ENCODE data around the gene RBM25. TPM values are rescaled to one million over a fixed set of nuclear protein-coding genes. Genes with fewer than 3 reads are reported as not detected.

The RBM25 gene
- total and polyA plus RNA-seq, 10 of the 15 experiments (the other 5 are each of a cell fraction or from before 2014, with no cell fraction given), result 43.4 to 125 (median 74.1) TPM

- intact Hi-C loops (cut with micrococcal nuclease; ENCODE audit: unreplicated experiment) (no loop called here), in situ Hi-C loops (cut with MboI) (no loop called here)
- Histone ChIP-seq H3K4me2 (ENCODE audit: control insufficient read depth, insufficient read depth) (no peak overlapping the region), H4K20me1 (ENCODE audit: control insufficient read depth, insufficient read depth) (no peaks in the 10 kb centered on the region), H3K27ac (ENCODE audit: control insufficient read depth, insufficient read depth) (no peak overlapping the region), H3K79me2 (ENCODE audit: control insufficient read depth, insufficient read depth, low read length) (no peaks in the 10 kb centered on the region), H2AFZ (ENCODE audit: control insufficient read depth, low read depth, low read length) (no peak overlapping the region), H3K9ac (ENCODE audit: control insufficient read depth, insufficient read depth, low read length) (no peak overlapping the region), H3K9me3 (replicated peaks; ENCODE audit: control insufficient read depth, insufficient read depth, low read length) (no peaks in the 10 kb centered on the region), H3K4me1 (ENCODE audit: control insufficient read depth, insufficient read depth, low read length) (no peaks in the 10 kb centered on the region), H3K4me3 (no peak overlapping the region), H3K36me3 (ENCODE audit: control insufficient read depth in 2 of 2, insufficient read depth in 2 of 2, low read length in 1 of 2) (peaks cover 9 to 27% of the 10 kb centered on the region in 2 experiments), H3K27me3 (replicated peaks in 1 of 2; ENCODE audit: control insufficient read depth in 2 of 2, insufficient read depth in 2 of 2, low read length in 1 of 2) (no peaks in the 10 kb centered on the region)
- WGBS (ENCODE audit: insufficient coverage, insufficient replicate concordance, low lambda C conversion rate, missing lambda C conversion rate), result 74% methylated on average over 4 of the region's 4 CpGs
- no peak for FAIRE-seq
- BruUV-seq (replicated peaks), result no TSS peak
- ChIA-PET CTCF (interaction anchor here (2.0 kb wide), 1 partner anchor 372 kb away, joined by 4 read pairs; no protein-coding TSS in a partner anchor), RAD21 (ENCODE audit: unreplicated experiment) (no interaction called here), POLR2A (no interaction called here), SMC1A (ENCODE audit: uncharacterized antibody, unreplicated experiment) (interaction anchor here (0.6 to 1.1 kb wide), 2 partner anchors 35 to 991 kb away, joined by 3 read pairs; no protein-coding TSS in a partner anchor)
- no peak for ATAC-seq
- DNase-seq (ENCODE audit: low read depth, low spot score), result no peak
- TF ChIP-seq GABPA (IDR thresholded peaks at IDR 0.05; ENCODE audit: low read depth), result no peak
- no peak for TF ChIP-seq RAD21 (IDR thresholded peaks at IDR 0.05; ENCODE audit: insufficient read depth, low read depth, low read length)
- TF ChIP-seq, protein P1, sequence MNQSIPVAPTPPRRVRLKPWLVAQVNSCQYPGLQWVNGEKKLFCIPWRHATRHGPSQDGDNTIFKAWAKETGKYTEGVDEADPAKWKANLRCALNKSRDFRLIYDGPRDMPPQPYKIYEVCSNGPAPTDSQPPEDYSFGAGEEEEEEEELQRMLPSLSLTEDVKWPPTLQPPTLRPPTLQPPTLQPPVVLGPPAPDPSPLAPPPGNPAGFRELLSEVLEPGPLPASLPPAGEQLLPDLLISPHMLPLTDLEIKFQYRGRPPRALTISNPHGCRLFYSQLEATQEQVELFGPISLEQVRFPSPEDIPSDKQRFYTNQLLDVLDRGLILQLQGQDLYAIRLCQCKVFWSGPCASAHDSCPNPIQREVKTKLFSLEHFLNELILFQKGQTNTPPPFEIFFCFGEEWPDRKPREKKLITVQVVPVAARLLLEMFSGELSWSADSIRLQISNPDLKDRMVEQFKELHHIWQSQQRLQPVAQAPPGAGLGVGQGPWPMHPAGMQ (IDR thresholded peaks at IDR 0.05; ENCODE audit: borderline replicate concordance), result no peak
- no peak for TF ChIP-seq RFX5 (IDR thresholded peaks at IDR 0.05; ENCODE audit: low read depth, low read length)
- no peak for TF ChIP-seq TBL1XR1 (IDR thresholded peaks at IDR 0.05; ENCODE audit: low read depth, low read length)
- no peak for TF ChIP-seq NBN (IDR thresholded peaks at IDR 0.05)
- TF ChIP-seq USF2 (IDR thresholded peaks at IDR 0.05; ENCODE audit: borderline replicate concordance, low read depth, low read length), result no peak
- no peak for TF ChIP-seq TCF12 (IDR thresholded peaks at IDR 0.05; ENCODE audit: low read depth, low read length)
- TF ChIP-seq HDAC2 (IDR thresholded peaks at IDR 0.05), result no peak
Measured at GRCh38 chr14:73100334-73100733, 42.0 kb downstream of the RBM25 start.
